T-cell (primary cell): ENCODE measurements around the gene CYP2D6. TPM values are rescaled to one million over a fixed set of nuclear protein-coding genes. Genes with fewer than 3 reads are reported as not detected.
"Not testable (repeated sequence)": the region's sequence is repeated elsewhere in the genome, so short reads cannot be mapped to it uniquely, and the experiment has no call there.

Source experiments
- ATAC-seq, 4 experiments: fragments of 200-7000 bp in 3 of 4; fragments of 150-1000 bp in 1 of 4; cut with Tn5 transposase; replicated peaks in 1 of 4; 1 replicate in 3 of 4; 2 replicates in 1 of 4; pipeline ENCODE4 v1.10.0; 2021; ENCODE audit warnings: moderate library complexity in 3 of 4, mild to moderate bottlenecking in 2 of 4, moderate number of reproducible peaks in 1 of 4
- CTCF ChIA-PET, 2 donors: fragments of 300-600 bp; sonication (Branson Sonifier 250); formaldehyde crosslinking; loops; one replicate each; lab custom pipeline; 2022; ENCODE audit warnings: antibody characterized with exemption in 2 of 2; lab: Charles Lee
- POLR2A ChIA-PET, 2 donors: fragments of 300-600 bp; sonication (Branson Sonifier 250); formaldehyde crosslinking; loops; one replicate each; lab custom pipeline; 2022; ENCODE audit warnings: antibody characterized with exemption in 2 of 2; lab: Charles Lee
- DNase-seq, 35 experiments: peaks; one replicate each; pipeline versions ENCODE4 v3.0.0 to v3.0.0-alpha.2; 2013 to 2023
- H3K27ac ChIP-seq: one replicate; pipeline ENCODE4 v1.5.1; 2013; ENCODE audit warnings: low read length
- H3K27me3 ChIP-seq, 2 experiments: replicated peaks in 1 of 2; 1 replicate in 1 of 2; 2 replicates in 1 of 2; pipeline versions ENCODE4 v1.6.1 to v1.7.0; 2013; ENCODE audit warnings: low read length in 1 of 2, mixed read lengths in 1 of 2; ENCODE audit not compliant: control insufficient read depth in 2 of 2, insufficient read depth in 2 of 2; ENCODE audit errors: extremely low read depth in 1 of 2
- H3K36me3 ChIP-seq, 2 donors: 1 replicate in 1 of 2; 2 replicates in 1 of 2; pipeline versions ENCODE4 v1.6.1 to v1.7.0; 2013; ENCODE audit warnings: low read length in 1 of 2; ENCODE audit not compliant: control insufficient read depth in 2 of 2, insufficient read depth in 1 of 2; ENCODE audit errors: extremely low read depth in 1 of 2
- H3K4me1 ChIP-seq, 2 experiments: 1 replicate in 1 of 2; 2 replicates in 1 of 2; pipeline versions ENCODE4 v1.6.1 to v1.7.0; 2013; ENCODE audit warnings: low read length in 2 of 2, mixed read lengths in 1 of 2; ENCODE audit not compliant: insufficient read depth in 2 of 2, control insufficient read depth in 1 of 2; ENCODE audit errors: extremely low read depth in 1 of 2
- H3K4me3 ChIP-seq, 2 donors: 1 replicate in 1 of 2; 2 replicates in 1 of 2; pipeline versions ENCODE4 v1.5.1 to v1.7.0; 2013; ENCODE audit warnings: mild to moderate bottlenecking in 2 of 2, low read length in 1 of 2, moderate library complexity in 1 of 2; ENCODE audit not compliant: control insufficient read depth in 1 of 2; ENCODE audit errors: extremely low read depth in 1 of 2
- H3K9me3 ChIP-seq: 2 replicates; pipeline ENCODE4 v1.7.0; 2013
- H3K27ac Mint-ChIP-seq, 2 donors: one replicate each; pipeline ENCODE4 v1.8.0; 2020 to 2021; ENCODE audit warnings: mild to moderate bottlenecking in 2 of 2, mixed read lengths in 2 of 2
- H3K27me3 Mint-ChIP-seq, 2 donors: one replicate each; pipeline ENCODE4 v1.8.0; 2021 to 2022; ENCODE audit warnings: mixed read lengths in 2 of 2
- H3K36me3 Mint-ChIP-seq: one replicate; pipeline ENCODE4 v1.8.0; 2021; ENCODE audit warnings: mixed read lengths
- H3K4me1 Mint-ChIP-seq, 3 donors: one replicate each; pipeline ENCODE4 v1.8.0; 2020 to 2022; ENCODE audit warnings: mixed read lengths in 3 of 3, mild to moderate bottlenecking in 1 of 3
- H3K4me3 Mint-ChIP-seq, 3 donors: one replicate each; pipeline ENCODE4 v1.8.0; 2020 to 2022; ENCODE audit warnings: mild to moderate bottlenecking in 3 of 3, mixed read lengths in 3 of 3, moderate library complexity in 3 of 3
- H3K9me3 Mint-ChIP-seq, 3 donors: one replicate each; pipeline ENCODE4 v1.8.0; 2020 to 2022; ENCODE audit warnings: mixed read lengths in 3 of 3
- WGBS: methylation state at CpG from one replicate; pipeline ENCODE4 v1.1.5; 2013; ENCODE audit warnings: missing lambda C conversion rate; ENCODE audit not compliant: insufficient coverage; 5-methylcytosine and 5-hydroxymethylcytosine counted together
- total RNA-seq, 35 experiments: library from RNA in 6 of 35; stranded (reverse) in 6 of 35; fragments of 120-200 nt in 1 of 35; gene quantifications; one replicate each; pipeline versions ENCODE4 v1.2.1 to v1.2.4 and lab custom pipeline; 2013 to 2026

Gene CYP2D6
- total RNA-seq, 5 donors from 2014 or later (not counting 1 experiment from before 2014, with no cell fraction given), result 4.5 to 9.8 (median 8.6) TPM

GRCh38 chr22:42143859-42144822 lies 13.5 kb upstream of the CYP2D6 start:
- CTCF ChIA-PET, DNase-seq, ATAC-seq, POLR2A ChIA-PET, H3K9me3 Mint-ChIP-seq, H3K4me1 ChIP-seq, H3K27ac Mint-ChIP-seq, H3K4me3 ChIP-seq, H3K27me3 Mint-ChIP-seq, H3K9me3 ChIP-seq, H3K27me3 ChIP-seq, H3K27ac ChIP-seq, H3K4me3 Mint-ChIP-seq, H3K4me1 Mint-ChIP-seq: not testable (repeated sequence)
- H3K36me3 Mint-ChIP-seq, result peaks cover 46% of the 10 kb centered on the region
- H3K36me3 ChIP-seq, result peaks cover 3 to 17% of the 10 kb centered on the region in 2 donors
- WGBS, result 95% methylated on average over 8 of the region's 20 CpGs

- Histone ChIP-seq H3K27me3 (no peaks in the 10 kb centered on the region), H3K4me1 (no peaks in the 10 kb centered on the region), H3K9me3 (no peaks in the 10 kb centered on the region), H3K36me3 (peaks cover 3 to 13% of the 10 kb centered on the region in 2 donors), H3K4me3 (no peak overlapping the region), H3K27ac (no peak overlapping the region)
- no peaks in the 10 kb centered on the region for H3K9me3 Mint-ChIP-seq
- ChIA-PET POLR2A (no interaction called here), CTCF (no interaction called here)
- H3K36me3 Mint-ChIP-seq, result peaks cover 46% of the 10 kb centered on the region
- no peaks in the 10 kb centered on the region for H3K4me1 Mint-ChIP-seq
- ATAC-seq, result no peak
- no peak overlapping the region for H3K27ac Mint-ChIP-seq
- WGBS, result 90% methylated on average over 46 of the region's 54 CpGs
- H3K27me3 Mint-ChIP-seq, result no peaks in the 10 kb centered on the region
- no peak overlapping the region for H3K4me3 Mint-ChIP-seq
- DNase-seq, result no peak
These were observed 12.3 kb upstream of the CYP2D6 start for GRCh38 chr22:42142771-42143461.

GRCh38 chr22:42141307-42142057 lies 10.9 kb upstream of the CYP2D6 start:
- H3K36me3 Mint-ChIP-seq, result peaks cover 37% of the 10 kb centered on the region
- H3K27me3 ChIP-seq, H3K4me1 Mint-ChIP-seq, ATAC-seq, H3K4me3 Mint-ChIP-seq, H3K27me3 Mint-ChIP-seq, H3K27ac Mint-ChIP-seq, POLR2A ChIA-PET, DNase-seq, H3K9me3 Mint-ChIP-seq, H3K9me3 ChIP-seq, H3K27ac ChIP-seq, H3K4me1 ChIP-seq, CTCF ChIA-PET, H3K4me3 ChIP-seq, H3K36me3 ChIP-seq: not testable (repeated sequence)
- 91% methylated on average over 8 of the region's 24 CpGs for WGBS

- H3K27ac ChIP-seq, CTCF ChIA-PET, H3K4me1 ChIP-seq, H3K4me1 Mint-ChIP-seq, H3K9me3 ChIP-seq, H3K4me3 Mint-ChIP-seq, ATAC-seq, H3K9me3 Mint-ChIP-seq, H3K36me3 ChIP-seq, H3K27me3 Mint-ChIP-seq, DNase-seq, H3K27me3 ChIP-seq, POLR2A ChIA-PET, H3K4me3 ChIP-seq, H3K27ac Mint-ChIP-seq: not testable (repeated sequence)
- peaks cover 29% of the 10 kb centered on the region for H3K36me3 Mint-ChIP-seq
- 90% methylated on average over 2 of the region's 17 CpGs for WGBS
These were observed 9.5 kb upstream of the CYP2D6 start for GRCh38 chr22:42140153-42140552.

GRCh38 chr22:42139508-42139907 lies 8.9 kb upstream of the CYP2D6 start:
- H3K4me3 ChIP-seq, H3K4me1 ChIP-seq, H3K9me3 Mint-ChIP-seq, H3K27ac Mint-ChIP-seq, H3K36me3 ChIP-seq, DNase-seq, H3K4me3 Mint-ChIP-seq, H3K27ac ChIP-seq, H3K9me3 ChIP-seq, H3K27me3 Mint-ChIP-seq, H3K27me3 ChIP-seq, H3K4me1 Mint-ChIP-seq, POLR2A ChIA-PET, ATAC-seq, CTCF ChIA-PET: not testable (repeated sequence)
- 88% methylated on average over 2 of the region's 7 CpGs for WGBS
- H3K36me3 Mint-ChIP-seq, result peaks cover 25% of the 10 kb centered on the region

GRCh38 chr22:42138972-42139371 lies 8.4 kb upstream of the CYP2D6 start:
- no peak overlapping the region for H3K27ac Mint-ChIP-seq
- H3K4me3 ChIP-seq, result no peak overlapping the region
- no peak overlapping the region for H3K27ac ChIP-seq
- peaks cover 0 to 9% of the 10 kb centered on the region in 2 donors for H3K36me3 ChIP-seq
- H3K4me1 ChIP-seq, result no peaks in the 10 kb centered on the region
- peaks cover 25% of the 10 kb centered on the region for H3K36me3 Mint-ChIP-seq
- no peaks in the 10 kb centered on the region for H3K9me3 Mint-ChIP-seq
- H3K27me3 Mint-ChIP-seq, result no peaks in the 10 kb centered on the region
- H3K4me3 Mint-ChIP-seq, result no peak overlapping the region
- ChIA-PET CTCF (no interaction called here), POLR2A (no interaction called here)
- H3K4me1 Mint-ChIP-seq, result no peaks in the 10 kb centered on the region
- H3K9me3 ChIP-seq, result no peaks in the 10 kb centered on the region
- ATAC-seq (no peak), DNase-seq (no peak)
- H3K27me3 ChIP-seq, result peaks cover 0 to 2% of the 10 kb centered on the region in 2 experiments
- 78% methylated on average over 1 of the region's 2 CpGs for WGBS
